Panc1 (cell line): ENCODE data around the gene MBNL2.

Experiments
- CTCF ChIP-seq: fragments of 450-650 bp; IDR thresholded peaks from 2 replicates; pipeline ENCODE4 v1.5.1; 2017; ENCODE audit warnings: mild to moderate bottlenecking
- SIN3A ChIP-seq: IDR thresholded peaks from 2 replicates; pipeline ENCODE4 v1.6.1; 2012; ENCODE audit warnings: low read depth, mild to moderate bottlenecking, low read length, moderate library complexity, borderline replicate concordance; ENCODE audit not compliant: insufficient read depth

GRCh38 chr13:97282705-97283104 is 60.6 kb downstream of the MBNL2 start:
- TF ChIP-seq CTCF (no peak), SIN3A (no peak)
